Lung (tissue), 12 donors: ENCODE measurements around the gene MUSK. TPM values are rescaled to one million over a fixed set of nuclear protein-coding genes. Genes with fewer than 3 reads are reported as not detected.

Experiments
- ATAC-seq: fragments of 200-7000 bp; cut with Tn5 transposase; one replicate; pipeline ENCODE4 v1.9.1; 2020; ENCODE audit warnings: moderate number of reproducible peaks; ENCODE audit not compliant: insufficient read depth, low FRiP score
- DNase-seq, 3 donors: peaks; one replicate each; pipeline ENCODE4 v3.0.0-alpha.2; 2013 to 2017
- H3K27ac ChIP-seq, 2 donors: one replicate each; pipeline ENCODE4 v1.5.1; 2013; ENCODE audit warnings: mild to moderate bottlenecking in 2 of 2, moderate library complexity in 2 of 2, control low read depth in 1 of 2, inconsistent platforms in 1 of 2, low read depth in 1 of 2, low read length in 1 of 2
- H3K27me3 ChIP-seq, 3 donors: one replicate each; pipeline ENCODE4 v1.5.1; 2013; ENCODE audit warnings: low read length in 2 of 3; ENCODE audit not compliant: control insufficient read depth in 3 of 3, insufficient read depth in 3 of 3
- H3K36me3 ChIP-seq, 4 donors: one replicate each; pipeline ENCODE4 v1.5.1; 2013; ENCODE audit warnings: low read length in 4 of 4, mild to moderate bottlenecking in 1 of 4, moderate library complexity in 1 of 4; ENCODE audit not compliant: control insufficient read depth in 4 of 4, insufficient read depth in 4 of 4
- H3K4me1 ChIP-seq, 5 donors: one replicate each; pipeline ENCODE4 v1.5.1; 2013; ENCODE audit warnings: low read length in 5 of 5, mild to moderate bottlenecking in 2 of 5, moderate library complexity in 1 of 5; ENCODE audit not compliant: control insufficient read depth in 5 of 5, insufficient read depth in 5 of 5
- H3K4me3 ChIP-seq: one replicate; pipeline ENCODE4 v1.5.1; 2013; ENCODE audit warnings: mild to moderate bottlenecking, control low read depth, moderate library complexity
- H3K9ac ChIP-seq, 2 donors: one replicate each; pipeline ENCODE4 v1.5.1; 2013; ENCODE audit warnings: low read length in 2 of 2, control low read depth in 1 of 2; ENCODE audit not compliant: insufficient read depth in 1 of 2
- H3K9me3 ChIP-seq, 4 donors: one replicate each; pipeline ENCODE4 v1.5.1; 2013; ENCODE audit warnings: low read length in 3 of 4, mild to moderate bottlenecking in 1 of 4, moderate library complexity in 1 of 4; ENCODE audit not compliant: control insufficient read depth in 4 of 4, insufficient read depth in 3 of 4
- CTCF ChIP-seq: IDR thresholded peaks from 2 replicates; pipeline ENCODE4 v1.5.1; 2012; ENCODE audit warnings: mild to moderate bottlenecking; ENCODE audit errors: control extremely low read depth, extremely low read depth
- WGBS, 2 donors: extraction: QIAGEN DNeasy Blood & Tissue Kit; methylation state at CpG; one replicate each; pipeline ENCODE4 v1.1.7; 2013; 5-methylcytosine and 5-hydroxymethylcytosine counted together
- polyA plus RNA-seq, 2 donors: library from polyadenylated mRNA; stranded (reverse); fragments of 200-250 nt; gene quantifications; one replicate each; pipeline ENCODE4 v1.2.1, GENCODE V29; 2013
- total RNA-seq, 2 donors: library from RNA; depleted of rRNA in 1 of 2; stranded (reverse); fragments of >200 nt in 1 of 2; gene quantifications; one replicate each; pipeline ENCODE4 v1.2.1, GENCODE V29; 2014 to 2021
- donor health status: control.
- donor health status: control.
- donor health status: Bipolar disorder and iron deficiency.
- donor health status: healthy.
- donor health status: DM: yes; HTN: yes; CAD: no.

Gene MUSK
- total and polyA plus RNA-seq, 4 donors = 0.14 to 2.8 (median 0.43) TPM

- Histone ChIP-seq H3K27ac (no peak overlapping the region), H3K4me3 (no peak overlapping the region), H3K27me3 (no peaks in the 10 kb centered on the region), H3K9ac (no peak overlapping the region), H3K9me3 (no peaks in the 10 kb centered on the region), H3K4me1 (peaks cover 0 to 15% (median 5%) of the 10 kb centered on the region in 5 donors), H3K36me3 (no peaks in the 10 kb centered on the region)
- ATAC-seq (no peak), DNase-seq (no peak)
- WGBS, 2 donors = 61 to 68% methylated on average over 3 of the region's 3 CpGs
- TF ChIP-seq CTCF = no peak
Observed at GRCh38 chr9:110769667-110770066, 101.1 kb downstream of the MUSK start.

DNA sequence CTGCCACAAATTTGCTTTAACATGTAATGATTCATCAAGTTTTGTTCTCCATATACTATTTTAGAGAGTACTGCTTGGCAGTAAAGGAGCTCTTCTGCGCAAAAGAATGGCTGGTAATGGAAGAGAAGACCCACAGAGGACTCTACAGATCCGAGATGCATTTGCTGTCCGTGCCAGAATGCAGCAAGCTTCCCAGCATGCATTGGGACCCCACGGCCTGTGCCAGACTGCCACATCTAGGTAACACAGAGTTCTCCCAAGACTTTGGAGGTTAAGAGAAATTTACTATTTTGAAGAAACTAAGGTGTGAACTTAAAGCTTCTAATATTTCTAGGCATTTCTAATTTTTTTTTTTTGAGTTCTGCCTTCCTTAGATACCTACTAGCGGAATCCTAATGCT is 107.1 kb downstream of the MUSK start:
- Histone ChIP-seq H3K27me3 (no peaks in the 10 kb centered on the region), H3K9ac (peak overlapping the region in 1 of 2 donors; percentile 4), H3K27ac (no peak overlapping the region), H3K4me1 (peaks cover 0 to 44% (median 3%) of the 10 kb centered on the region in 5 donors), H3K36me3 (no peaks in the 10 kb centered on the region), H3K9me3 (no peaks in the 10 kb centered on the region), H3K4me3 (no peak overlapping the region)
- DNase-seq = peak in 1 of 3 donors; percentile 26
- WGBS, 2 donors = 88 to 90% methylated on average over 5 of the region's 5 CpGs
- no peak for TF ChIP-seq CTCF
- no peak for ATAC-seq

GRCh38 chr9:110776221-110776620 is 107.6 kb downstream of the MUSK start:
- Histone ChIP-seq H3K4me3 (no peak overlapping the region), H3K9me3 (no peaks in the 10 kb centered on the region), H3K27ac (no peak overlapping the region), H3K27me3 (no peaks in the 10 kb centered on the region), H3K4me1 (peaks cover 0 to 44% (median 3%) of the 10 kb centered on the region in 5 donors), H3K9ac (peak overlapping the region in 1 of 2 donors; percentile 63), H3K36me3 (no peaks in the 10 kb centered on the region)
- TF ChIP-seq CTCF = no peak
- 65 to 80% methylated on average over 1 of the region's 1 CpG for WGBS, 2 donors
- ATAC-seq = no peak
- DNase-seq = peak in 2 of 3 donors; percentile 89 to 92
